Right ventricle myocardium superior (tissue), 1 donor: ENCODE results near the gene SLX4. TPM values are rescaled to one million over a fixed set of nuclear protein-coding genes. Genes with fewer than 3 reads are reported as not detected.

ENCODE experiments used
- ATAC-seq: fragments of 200-7000 bp; cut with Tn5 transposase; one replicate; pipeline ENCODE4 v1.9.1; 2020; ENCODE audit warnings: mild to moderate bottlenecking; ENCODE audit not compliant: poor library complexity
- DNase-seq: peaks from one replicate; pipeline ENCODE4 v3.0.0-alpha.2; 2020
- intact Hi-C: fragments of 100-400 bp; cut with DNase I; formaldehyde crosslinking; loops from one replicate; pipeline ENCODE4 v1.11.2; 2022
- total RNA-seq: library from RNA; stranded (reverse); fragmentation: NEBNext Ultra II Directional; extraction: Animal tissue kit (Norgen Biotek cat#: 25700); gene quantifications from one replicate; pipeline ENCODE4 v1.2.1, GENCODE V29; 2021
- donor health status: DM: no; HTN: yes; CAD: no; lungs with severe emphysema.

The SLX4 gene
- total RNA-seq, 1 donor from 2014 or later = 3.2 TPM

- ATAC-seq (no peak), DNase-seq (no peak)
- intact Hi-C loops = no loop called here
Observed at GRCh38 chr16:3534126-3534525, 77.3 kb downstream of the SLX4 start.

GRCh38 chr16:3532741-3533140 lies 78.7 kb downstream of the SLX4 start:
- ATAC-seq = no peak
- no peak for DNase-seq
- intact Hi-C loops = no loop called here

Other genes starting within 250 kb of the SLX4 start
- gene ZSCAN32, start 210.6 kb downstream of the SLX4 start, total RNA-seq = 5.5 TPM
- gene ZNF174, start 210.4 kb downstream of the SLX4 start, total RNA-seq = 11.3 TPM
- 1.5 TPM for gene ZNF597, start 168.1 kb downstream of the SLX4 start, total RNA-seq
- gene NAA60, start 167.9 kb downstream of the SLX4 start, total RNA-seq = 47.0 TPM
- gene C16orf90, start 116.1 kb downstream of the SLX4 start, total RNA-seq = not detected
- 17.4 TPM for gene CLUAP1, start 110.6 kb downstream of the SLX4 start, total RNA-seq
- gene NLRC3, start 34.2 kb downstream of the SLX4 start, total RNA-seq = 0.89 TPM
- 8.1 TPM for gene DNASE1, start 43.1 kb upstream of the SLX4 start, total RNA-seq
- 146 TPM for gene TRAP1, start 105.9 kb upstream of the SLX4 start, total RNA-seq